Mesothelial cell of epicardium (in vitro differentiated cells): ENCODE measurements around the gene MRPL46. TPM values are rescaled to one million over a fixed set of nuclear protein-coding genes. Genes with fewer than 3 reads are reported as not detected.
A peak's percentile ranks its signal among the peaks of the same experiment; 100 is the strongest.
"Not testable (repeated sequence)": the region's sequence is repeated elsewhere in the genome, so short reads cannot be mapped to it uniquely, and the experiment has no call there.

Source experiments
- DNase-seq, 2 experiments: peaks; one replicate each; pipeline ENCODE4 v3.0.0; 2021; ENCODE audit warnings: low spot score in 2 of 2; ENCODE audit not compliant: unreplicated experiment in 2 of 2
- H3K27ac Mint-ChIP-seq: 2 replicates; pipeline ENCODE4 v1.8.0; 2021; ENCODE audit warnings: mixed read lengths
- H3K27me3 Mint-ChIP-seq: 2 replicates; pipeline ENCODE4 v1.8.0; 2021; ENCODE audit warnings: low read depth, mixed read lengths
- H3K36me3 Mint-ChIP-seq: 2 replicates; pipeline ENCODE4 v1.8.0; 2021; ENCODE audit warnings: mixed read lengths
- H3K4me1 Mint-ChIP-seq: 2 replicates; pipeline ENCODE4 v1.8.0; 2021; ENCODE audit warnings: mixed read lengths
- H3K4me3 Mint-ChIP-seq: 2 replicates; pipeline ENCODE4 v1.8.0; 2021; ENCODE audit warnings: mild to moderate bottlenecking, moderate library complexity, mixed read lengths
- H3K9me3 Mint-ChIP-seq: 2 replicates; pipeline ENCODE4 v1.8.0; 2021; ENCODE audit warnings: mixed read lengths
- total RNA-seq: library from RNA; stranded (reverse); gene quantifications from 3 replicates; pipeline ENCODE4 v1.2.1, GENCODE V29; 2021
- TF ChIP-seq, protein P1 (sequence below): fragments of 200-600 bp; sonication (generic); IDR thresholded peaks from one replicate; pipeline ENCODE4 v1.5.0; 2021; ENCODE audit warnings: antibody characterized with exemption; ENCODE audit not compliant: unreplicated experiment

Gene MRPL46
- total RNA-seq, 1 donor from 2014 or later: 18.6 TPM

DNA sequence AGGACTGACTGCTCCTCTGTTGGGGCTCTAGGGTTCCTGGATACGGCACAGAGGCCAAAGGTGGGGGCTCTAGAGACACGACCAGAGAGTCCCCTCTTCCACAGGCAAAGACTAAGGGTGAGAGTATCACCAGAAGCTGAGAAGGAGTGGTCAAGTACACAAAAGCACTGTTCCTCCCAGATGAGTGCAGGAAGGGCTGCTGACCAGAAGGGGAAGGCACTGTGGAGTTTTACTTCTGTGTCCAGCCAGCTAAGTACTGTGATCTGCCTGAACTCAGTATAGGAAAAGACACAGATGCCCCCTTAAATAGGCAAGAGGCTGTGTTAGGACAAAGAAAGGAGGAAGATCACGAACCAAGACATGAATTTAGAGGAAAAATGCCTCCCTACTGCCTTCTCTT lies 12.0 kb upstream of the MRPL46 start:
- H3K36me3 Mint-ChIP-seq: peaks cover 12% of the 10 kb centered on the region
- no peaks in the 10 kb centered on the region for H3K9me3 Mint-ChIP-seq
- H3K27me3 Mint-ChIP-seq: peaks cover 6% of the 10 kb centered on the region
- DNase-seq: no peak
- no peak overlapping the region for H3K27ac Mint-ChIP-seq
- peaks cover 3% of the 10 kb centered on the region for H3K4me1 Mint-ChIP-seq
- TF ChIP-seq, protein P1, sequence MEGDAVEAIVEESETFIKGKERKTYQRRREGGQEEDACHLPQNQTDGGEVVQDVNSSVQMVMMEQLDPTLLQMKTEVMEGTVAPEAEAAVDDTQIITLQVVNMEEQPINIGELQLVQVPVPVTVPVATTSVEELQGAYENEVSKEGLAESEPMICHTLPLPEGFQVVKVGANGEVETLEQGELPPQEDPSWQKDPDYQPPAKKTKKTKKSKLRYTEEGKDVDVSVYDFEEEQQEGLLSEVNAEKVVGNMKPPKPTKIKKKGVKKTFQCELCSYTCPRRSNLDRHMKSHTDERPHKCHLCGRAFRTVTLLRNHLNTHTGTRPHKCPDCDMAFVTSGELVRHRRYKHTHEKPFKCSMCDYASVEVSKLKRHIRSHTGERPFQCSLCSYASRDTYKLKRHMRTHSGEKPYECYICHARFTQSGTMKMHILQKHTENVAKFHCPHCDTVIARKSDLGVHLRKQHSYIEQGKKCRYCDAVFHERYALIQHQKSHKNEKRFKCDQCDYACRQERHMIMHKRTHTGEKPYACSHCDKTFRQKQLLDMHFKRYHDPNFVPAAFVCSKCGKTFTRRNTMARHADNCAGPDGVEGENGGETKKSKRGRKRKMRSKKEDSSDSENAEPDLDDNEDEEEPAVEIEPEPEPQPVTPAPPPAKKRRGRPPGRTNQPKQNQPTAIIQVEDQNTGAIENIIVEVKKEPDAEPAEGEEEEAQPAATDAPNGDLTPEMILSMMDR: no peak
- no peak overlapping the region for H3K4me3 Mint-ChIP-seq

DNA sequence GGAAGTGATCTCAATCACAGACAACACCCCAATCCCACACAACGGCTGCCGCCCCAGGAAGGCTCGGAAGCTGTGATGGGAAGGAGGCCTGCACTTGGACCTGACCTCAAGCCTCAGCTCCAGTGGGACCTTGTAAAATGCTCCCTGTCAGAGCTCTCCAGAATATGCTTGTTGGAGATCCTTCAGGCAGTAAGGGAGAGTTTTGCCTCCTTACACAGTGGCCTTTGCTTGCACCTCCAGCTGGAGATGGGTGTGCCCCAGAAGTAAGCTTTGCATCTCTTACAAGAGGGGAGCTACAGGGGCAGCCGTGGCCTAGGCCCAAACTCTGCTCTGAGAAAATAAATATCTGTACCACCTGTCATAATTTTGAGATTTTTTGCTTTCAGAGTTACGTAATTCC lies 10.7 kb upstream of the MRPL46 start:
- no peaks in the 10 kb centered on the region for H3K9me3 Mint-ChIP-seq
- no peak for DNase-seq
- peaks cover 3% of the 10 kb centered on the region for H3K27me3 Mint-ChIP-seq
- no peaks in the 10 kb centered on the region for H3K4me1 Mint-ChIP-seq
- no peak overlapping the region for H3K27ac Mint-ChIP-seq
- H3K36me3 Mint-ChIP-seq: peaks cover 12% of the 10 kb centered on the region
- no peak overlapping the region for H3K4me3 Mint-ChIP-seq
- TF ChIP-seq, protein P1: no peak

DNA sequence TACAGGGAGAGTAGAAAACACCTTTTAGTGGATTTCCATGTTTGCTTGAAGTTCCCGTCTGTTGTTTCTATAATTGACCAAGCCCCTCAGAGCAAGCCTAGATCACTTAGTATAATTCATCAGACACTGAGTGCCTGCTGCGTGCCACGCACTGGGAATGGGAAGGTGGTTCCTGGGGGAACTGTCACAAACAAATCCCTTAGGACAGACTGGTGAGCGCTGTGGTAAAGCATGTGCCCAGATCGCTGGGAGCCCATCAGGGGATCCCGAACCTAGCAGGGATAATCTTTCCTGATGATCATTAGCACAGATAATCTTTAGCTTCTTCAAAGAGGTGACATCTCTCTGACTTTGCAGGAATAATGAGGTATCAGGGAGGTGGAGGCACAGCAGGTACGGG lies 9.9 kb upstream of the MRPL46 start:
- DNase-seq: no peak
- Mint-ChIP-seq H3K4me1 (no peaks in the 10 kb centered on the region), H3K4me3 (no peak overlapping the region), H3K9me3 (no peaks in the 10 kb centered on the region), H3K36me3 (peaks cover 14% of the 10 kb centered on the region), H3K27me3 (no peaks in the 10 kb centered on the region), H3K27ac (no peak overlapping the region)
- TF ChIP-seq, protein P1: no peak

DNA sequence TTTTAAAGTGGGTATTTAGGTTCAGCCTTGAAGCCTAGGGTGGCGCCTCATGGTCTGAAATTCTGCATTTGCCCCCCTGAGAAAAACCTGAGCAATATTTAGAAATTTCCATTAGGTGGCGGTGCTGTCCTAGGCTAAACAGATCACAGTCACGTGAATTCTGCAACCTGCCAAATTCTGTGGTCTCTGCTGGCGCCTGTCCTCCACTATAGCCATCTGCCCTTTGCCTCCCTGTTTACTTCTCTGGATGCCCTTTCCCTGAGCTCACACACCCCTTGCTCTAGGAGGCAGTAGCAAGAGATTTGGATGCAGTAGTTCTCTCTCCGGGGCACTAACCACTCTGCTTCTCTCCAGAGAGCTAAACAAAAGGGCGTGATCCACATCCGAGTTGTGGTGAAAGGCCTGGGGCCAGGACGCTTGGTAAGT lies 9.5 kb upstream of the MRPL46 start:
- Mint-ChIP-seq H3K4me1 (no peaks in the 10 kb centered on the region), H3K36me3 (peaks cover 17% of the 10 kb centered on the region), H3K9me3 (no peaks in the 10 kb centered on the region), H3K27me3 (no peaks in the 10 kb centered on the region), H3K27ac (no peak overlapping the region), H3K4me3 (no peak overlapping the region)
- TF ChIP-seq, protein P1: peak; percentile 65
- DNase-seq: no peak

DNA sequence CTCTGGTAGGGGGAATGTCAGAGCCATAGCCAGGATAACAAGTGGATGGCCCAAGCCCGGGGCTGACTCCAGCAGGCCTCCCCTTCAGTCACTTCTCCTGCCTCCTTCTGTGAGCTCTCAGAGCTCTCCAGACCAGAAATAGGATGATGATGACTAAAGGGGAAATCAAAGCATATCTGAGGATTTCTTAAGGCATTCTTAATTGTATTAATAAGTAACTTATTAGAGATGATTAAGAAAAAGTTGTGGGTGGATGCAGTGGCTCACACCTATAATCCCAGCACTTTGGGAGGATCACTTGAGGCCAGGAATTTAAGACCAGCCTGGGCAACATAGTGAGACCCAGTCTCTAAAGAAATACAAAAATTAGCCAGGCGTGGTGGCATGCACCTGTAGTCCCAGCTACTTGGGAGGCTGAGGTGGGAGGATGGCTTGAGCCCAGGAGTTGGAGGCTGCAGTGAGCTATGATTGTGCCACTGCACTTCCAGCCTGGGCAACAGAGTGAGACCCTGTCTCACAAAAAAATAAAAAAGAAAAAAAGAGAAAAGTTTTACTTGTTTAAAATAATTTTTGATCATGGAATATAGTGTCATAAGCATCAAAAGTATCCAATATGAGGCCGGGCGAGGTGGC lies 6.6 kb upstream of the MRPL46 start:
- H3K27ac Mint-ChIP-seq, H3K4me3 Mint-ChIP-seq, DNase-seq, H3K27me3 Mint-ChIP-seq, H3K9me3 Mint-ChIP-seq, H3K4me1 Mint-ChIP-seq: not testable (repeated sequence)
- peaks cover 17% of the 10 kb centered on the region for H3K36me3 Mint-ChIP-seq

DNA sequence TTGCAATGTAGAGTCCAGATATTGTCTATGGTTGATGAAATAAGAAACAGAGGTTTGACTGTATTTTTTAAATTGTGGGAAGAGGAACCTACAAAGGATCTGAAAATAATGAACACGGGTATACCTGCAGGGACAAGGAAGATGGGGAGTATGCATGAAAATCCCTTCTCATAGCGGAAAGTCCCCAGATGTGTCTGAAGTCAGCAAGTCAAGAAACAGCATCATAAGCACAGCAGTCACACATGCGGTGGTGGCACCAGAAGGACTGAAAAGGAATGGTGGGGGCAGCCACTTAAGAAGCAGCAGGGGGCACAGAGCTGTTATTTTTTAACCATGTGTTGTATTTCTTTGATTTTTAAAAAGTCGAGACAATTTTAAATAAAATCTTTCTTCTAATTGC lies 5.0 kb upstream of the MRPL46 start:
- Mint-ChIP-seq H3K9me3 (no peaks in the 10 kb centered on the region), H3K27ac (no peak overlapping the region), H3K27me3 (no peaks in the 10 kb centered on the region), H3K4me3 (no peak overlapping the region), H3K4me1 (peaks cover 8% of the 10 kb centered on the region), H3K36me3 (peaks cover 8% of the 10 kb centered on the region)
- DNase-seq: no peak
- TF ChIP-seq, protein P1: no peak
